ENCODE measurements around the gene METTL15. TPM values are rescaled to one million over a fixed set of nuclear protein-coding genes. Genes with fewer than 3 reads are reported as not detected.

METTL15 gene
- total RNA-seq, 5 donors from 2014 or later (not counting 1 experiment from before 2014, with no cell fraction given) = 7.6 to 12.1 (median 10.6) TPM

- Mint-ChIP-seq H3K36me3 (peaks cover 35% of the 10 kb centered on the region), H3K27me3 (no peaks in the 10 kb centered on the region), H3K4me1 (peaks cover 0 to 12% (median 0%) of the 10 kb centered on the region in 3 donors), H3K9me3 (no peaks in the 10 kb centered on the region), H3K27ac (no peak overlapping the region), H3K4me3 (no peak overlapping the region)
- 100% methylated on average over 1 of the region's 4 CpGs for WGBS (ENCODE audit: insufficient coverage)
- H3K27ac ChIP-seq (ENCODE audit: low read length) = no peak overlapping the region
- no peaks in the 10 kb centered on the region for H3K9me3 ChIP-seq
- no peaks in the 10 kb centered on the region for H3K27me3 ChIP-seq (replicated peaks in 1 of 2; ENCODE audit: control insufficient read depth in 2 of 2, extremely low read depth in 1 of 2, insufficient read depth in 2 of 2, low read length in 1 of 2)
- H3K4me3 ChIP-seq (ENCODE audit: control insufficient read depth in 1 of 2, extremely low read depth in 1 of 2, low read length in 1 of 2) = no peak overlapping the region
- H3K4me1 ChIP-seq (ENCODE audit: control insufficient read depth in 1 of 2, extremely low read depth in 1 of 2, insufficient read depth in 2 of 2, low read length in 2 of 2) = no peaks in the 10 kb centered on the region
- ChIA-PET CTCF (no interaction called here), POLR2A (no interaction called here)
- H3K36me3 ChIP-seq (ENCODE audit: control insufficient read depth in 2 of 2, extremely low read depth in 1 of 2, insufficient read depth in 1 of 2, low read length in 1 of 2) = no peaks in the 10 kb centered on the region
- DNase-seq = no peak
- no peak for ATAC-seq (replicated peaks in 1 of 4)
These were observed 134.4 kb downstream of the METTL15 start for GRCh38 chr11:28242596-28242995.

GRCh38 chr11:28243061-28243460 lies 134.9 kb downstream of the METTL15 start:
- Histone ChIP-seq H3K4me1 (ENCODE audit: control insufficient read depth in 1 of 2, extremely low read depth in 1 of 2, insufficient read depth in 2 of 2, low read length in 2 of 2) (no peaks in the 10 kb centered on the region), H3K9me3 (no peaks in the 10 kb centered on the region), H3K27ac (ENCODE audit: low read length) (no peak overlapping the region), H3K36me3 (ENCODE audit: control insufficient read depth in 2 of 2, extremely low read depth in 1 of 2, insufficient read depth in 1 of 2, low read length in 1 of 2) (no peaks in the 10 kb centered on the region), H3K4me3 (ENCODE audit: control insufficient read depth in 1 of 2, extremely low read depth in 1 of 2, low read length in 1 of 2) (no peak overlapping the region), H3K27me3 (replicated peaks in 1 of 2; ENCODE audit: control insufficient read depth in 2 of 2, extremely low read depth in 1 of 2, insufficient read depth in 2 of 2, low read length in 1 of 2) (no peaks in the 10 kb centered on the region)
- H3K4me3 Mint-ChIP-seq = no peak overlapping the region
- no peaks in the 10 kb centered on the region for H3K27me3 Mint-ChIP-seq
- ATAC-seq (replicated peaks in 1 of 4) (no peak), DNase-seq (no peak)
- peaks cover 0 to 12% (median 0%) of the 10 kb centered on the region in 3 donors for H3K4me1 Mint-ChIP-seq
- ChIA-PET CTCF (no interaction called here), POLR2A (no interaction called here)
- no CpG with 5 or more reads among the region's 2 CpGs for WGBS (ENCODE audit: insufficient coverage)
- no peaks in the 10 kb centered on the region for H3K9me3 Mint-ChIP-seq
- peaks cover 38% of the 10 kb centered on the region for H3K36me3 Mint-ChIP-seq
- no peak overlapping the region for H3K27ac Mint-ChIP-seq

- Histone ChIP-seq H3K4me1 (ENCODE audit: control insufficient read depth in 1 of 2, extremely low read depth in 1 of 2, insufficient read depth in 2 of 2, low read length in 2 of 2) (no peaks in the 10 kb centered on the region), H3K27ac (ENCODE audit: low read length) (no peak overlapping the region), H3K9me3 (no peaks in the 10 kb centered on the region), H3K27me3 (replicated peaks in 1 of 2; ENCODE audit: control insufficient read depth in 2 of 2, extremely low read depth in 1 of 2, insufficient read depth in 2 of 2, low read length in 1 of 2) (no peaks in the 10 kb centered on the region), H3K36me3 (ENCODE audit: control insufficient read depth in 2 of 2, extremely low read depth in 1 of 2, insufficient read depth in 1 of 2, low read length in 1 of 2) (no peaks in the 10 kb centered on the region), H3K4me3 (ENCODE audit: control insufficient read depth in 1 of 2, extremely low read depth in 1 of 2, low read length in 1 of 2) (no peak overlapping the region)
- Mint-ChIP-seq H3K4me1 (peaks cover 0 to 10% (median 0%) of the 10 kb centered on the region in 3 donors), H3K4me3 (no peak overlapping the region), H3K9me3 (no peaks in the 10 kb centered on the region), H3K36me3 (peaks cover 40% of the 10 kb centered on the region), H3K27ac (no peak overlapping the region), H3K27me3 (no peaks in the 10 kb centered on the region)
- POLR2A ChIA-PET = no interaction called here
- no peak for ATAC-seq (replicated peaks in 1 of 4)
- WGBS (ENCODE audit: insufficient coverage) = no CpG with 5 or more reads among the region's 2 CpGs
- DNase-seq = no peak
- CTCF ChIA-PET = no interaction called here
These were observed 135.4 kb downstream of the METTL15 start for GRCh38 chr11:28243581-28243980.

- no peaks in the 10 kb centered on the region for H3K9me3 ChIP-seq
- no peak overlapping the region for H3K27ac ChIP-seq (ENCODE audit: low read length)
- H3K4me3 ChIP-seq (ENCODE audit: control insufficient read depth in 1 of 2, extremely low read depth in 1 of 2, low read length in 1 of 2) = no peak overlapping the region
- H3K9me3 Mint-ChIP-seq = peaks cover 0 to 8% (median 7%) of the 10 kb centered on the region in 3 donors
- H3K27me3 Mint-ChIP-seq = no peaks in the 10 kb centered on the region
- CTCF ChIA-PET = no interaction called here
- ATAC-seq (replicated peaks in 1 of 4) = no peak
- H3K27ac Mint-ChIP-seq = no peak overlapping the region
- H3K27me3 ChIP-seq (replicated peaks in 1 of 2; ENCODE audit: control insufficient read depth in 2 of 2, extremely low read depth in 1 of 2, insufficient read depth in 2 of 2, low read length in 1 of 2) = no peaks in the 10 kb centered on the region
- peaks cover 0 to 5% (median 0%) of the 10 kb centered on the region in 3 donors for H3K4me1 Mint-ChIP-seq
- WGBS (ENCODE audit: insufficient coverage) = no CpG with 5 or more reads among the region's 2 CpGs
- DNase-seq = no peak
- peaks cover 43% of the 10 kb centered on the region for H3K36me3 Mint-ChIP-seq
- no peaks in the 10 kb centered on the region for H3K4me1 ChIP-seq (ENCODE audit: control insufficient read depth in 1 of 2, extremely low read depth in 1 of 2, insufficient read depth in 2 of 2, low read length in 2 of 2)
- no peak overlapping the region for H3K4me3 Mint-ChIP-seq
- no peaks in the 10 kb centered on the region for H3K36me3 ChIP-seq (ENCODE audit: control insufficient read depth in 2 of 2, extremely low read depth in 1 of 2, insufficient read depth in 1 of 2, low read length in 1 of 2)
- POLR2A ChIA-PET = no interaction called here
These were observed 136.9 kb downstream of the METTL15 start for GRCh38 chr11:28245131-28245530.

GRCh38 chr11:28250192-28250591 lies 142.0 kb downstream of the METTL15 start:
- no peak overlapping the region for H3K27ac Mint-ChIP-seq
- Histone ChIP-seq H3K27ac (ENCODE audit: low read length) (no peak overlapping the region), H3K27me3 (replicated peaks in 1 of 2; ENCODE audit: control insufficient read depth in 2 of 2, extremely low read depth in 1 of 2, insufficient read depth in 2 of 2, low read length in 1 of 2) (no peaks in the 10 kb centered on the region), H3K9me3 (no peaks in the 10 kb centered on the region), H3K36me3 (ENCODE audit: control insufficient read depth in 2 of 2, extremely low read depth in 1 of 2, insufficient read depth in 1 of 2, low read length in 1 of 2) (no peaks in the 10 kb centered on the region), H3K4me1 (ENCODE audit: control insufficient read depth in 1 of 2, extremely low read depth in 1 of 2, insufficient read depth in 2 of 2, low read length in 2 of 2) (no peaks in the 10 kb centered on the region), H3K4me3 (ENCODE audit: control insufficient read depth in 1 of 2, extremely low read depth in 1 of 2, low read length in 1 of 2) (no peak overlapping the region)
- H3K27me3 Mint-ChIP-seq = no peaks in the 10 kb centered on the region
- ChIA-PET POLR2A (no interaction called here), CTCF (no interaction called here)
- H3K4me3 Mint-ChIP-seq = no peak overlapping the region
- ATAC-seq (replicated peaks in 1 of 4) (no peak), DNase-seq (no peak)
- peaks cover 0 to 12% (median 9%) of the 10 kb centered on the region in 3 donors for H3K4me1 Mint-ChIP-seq
- H3K9me3 Mint-ChIP-seq = peaks cover 11 to 33% (median 17%) of the 10 kb centered on the region in 3 donors
- peaks cover 64% of the 10 kb centered on the region for H3K36me3 Mint-ChIP-seq

- no peaks in the 10 kb centered on the region for H3K9me3 ChIP-seq
- no peaks in the 10 kb centered on the region for H3K27me3 ChIP-seq (replicated peaks in 1 of 2; ENCODE audit: control insufficient read depth in 2 of 2, extremely low read depth in 1 of 2, insufficient read depth in 2 of 2, low read length in 1 of 2)
- Mint-ChIP-seq H3K27me3 (no peaks in the 10 kb centered on the region), H3K9me3 (peaks cover 11 to 39% (median 17%) of the 10 kb centered on the region in 3 donors), H3K36me3 (peaks cover 65% of the 10 kb centered on the region), H3K4me3 (no peak overlapping the region), H3K27ac (no peak overlapping the region), H3K4me1 (peaks cover 0 to 9% (median 7%) of the 10 kb centered on the region in 3 donors)
- ChIA-PET POLR2A (no interaction called here), CTCF (no interaction called here)
- H3K36me3 ChIP-seq (ENCODE audit: control insufficient read depth in 2 of 2, extremely low read depth in 1 of 2, insufficient read depth in 1 of 2, low read length in 1 of 2) = no peaks in the 10 kb centered on the region
- 100% methylated on average over 1 of the region's 2 CpGs for WGBS (ENCODE audit: insufficient coverage)
- H3K27ac ChIP-seq (ENCODE audit: low read length) = no peak overlapping the region
- H3K4me1 ChIP-seq (ENCODE audit: control insufficient read depth in 1 of 2, extremely low read depth in 1 of 2, insufficient read depth in 2 of 2, low read length in 2 of 2) = no peaks in the 10 kb centered on the region
- ATAC-seq (replicated peaks in 1 of 4) (no peak), DNase-seq (no peak)
- no peak overlapping the region for H3K4me3 ChIP-seq (ENCODE audit: control insufficient read depth in 1 of 2, extremely low read depth in 1 of 2, low read length in 1 of 2)
These were observed 143.1 kb downstream of the METTL15 start for GRCh38 chr11:28251257-28251656.

GRCh38 chr11:28257761-28258160 lies 149.6 kb downstream of the METTL15 start:
- Histone ChIP-seq H3K9me3 (no peaks in the 10 kb centered on the region), H3K4me1 (ENCODE audit: control insufficient read depth in 1 of 2, extremely low read depth in 1 of 2, insufficient read depth in 2 of 2, low read length in 2 of 2) (no peaks in the 10 kb centered on the region), H3K4me3 (ENCODE audit: control insufficient read depth in 1 of 2, extremely low read depth in 1 of 2, low read length in 1 of 2) (no peak overlapping the region), H3K27me3 (replicated peaks in 1 of 2; ENCODE audit: control insufficient read depth in 2 of 2, extremely low read depth in 1 of 2, insufficient read depth in 2 of 2, low read length in 1 of 2) (no peaks in the 10 kb centered on the region), H3K27ac (ENCODE audit: low read length) (no peak overlapping the region), H3K36me3 (ENCODE audit: control insufficient read depth in 2 of 2, extremely low read depth in 1 of 2, insufficient read depth in 1 of 2, low read length in 1 of 2) (no peaks in the 10 kb centered on the region)
- ChIA-PET POLR2A (no interaction called here), CTCF (no interaction called here)
- peaks cover 0 to 7% (median 0%) of the 10 kb centered on the region in 3 donors for H3K4me1 Mint-ChIP-seq
- no peak for DNase-seq
- no peak overlapping the region for H3K27ac Mint-ChIP-seq
- peaks cover 69% of the 10 kb centered on the region for H3K36me3 Mint-ChIP-seq
- no peak overlapping the region for H3K4me3 Mint-ChIP-seq
- no peaks in the 10 kb centered on the region for H3K27me3 Mint-ChIP-seq
- peaks cover 8 to 31% (median 13%) of the 10 kb centered on the region in 3 donors for H3K9me3 Mint-ChIP-seq
- ATAC-seq (replicated peaks in 1 of 4) = no peak

Data from T-cell (primary cell).